Fibroblast of pulmonary artery (primary cell): ENCODE measurements around the gene SMPD1.

ENCODE experiments used
- DNase-seq: peaks from one replicate; pipeline ENCODE4 v3.0.0-alpha.2; 2010; ENCODE audit warnings: low read depth
- H3K4me3 ChIP-seq: replicated peaks from 2 replicates; pipeline ENCODE4 v1.5.1; 2011; ENCODE audit warnings: low read depth, mild to moderate bottlenecking, control low read depth, low read length, moderate library complexity
- TF ChIP-seq, protein P1 (sequence below): IDR thresholded peaks from 2 replicates; pipeline ENCODE4 v1.5.1; 2011; ENCODE audit warnings: mild to moderate bottlenecking, control low read depth, low read length, inconsistent platforms; ENCODE audit errors: missing control alignments

SMPD1 gene

DNA sequence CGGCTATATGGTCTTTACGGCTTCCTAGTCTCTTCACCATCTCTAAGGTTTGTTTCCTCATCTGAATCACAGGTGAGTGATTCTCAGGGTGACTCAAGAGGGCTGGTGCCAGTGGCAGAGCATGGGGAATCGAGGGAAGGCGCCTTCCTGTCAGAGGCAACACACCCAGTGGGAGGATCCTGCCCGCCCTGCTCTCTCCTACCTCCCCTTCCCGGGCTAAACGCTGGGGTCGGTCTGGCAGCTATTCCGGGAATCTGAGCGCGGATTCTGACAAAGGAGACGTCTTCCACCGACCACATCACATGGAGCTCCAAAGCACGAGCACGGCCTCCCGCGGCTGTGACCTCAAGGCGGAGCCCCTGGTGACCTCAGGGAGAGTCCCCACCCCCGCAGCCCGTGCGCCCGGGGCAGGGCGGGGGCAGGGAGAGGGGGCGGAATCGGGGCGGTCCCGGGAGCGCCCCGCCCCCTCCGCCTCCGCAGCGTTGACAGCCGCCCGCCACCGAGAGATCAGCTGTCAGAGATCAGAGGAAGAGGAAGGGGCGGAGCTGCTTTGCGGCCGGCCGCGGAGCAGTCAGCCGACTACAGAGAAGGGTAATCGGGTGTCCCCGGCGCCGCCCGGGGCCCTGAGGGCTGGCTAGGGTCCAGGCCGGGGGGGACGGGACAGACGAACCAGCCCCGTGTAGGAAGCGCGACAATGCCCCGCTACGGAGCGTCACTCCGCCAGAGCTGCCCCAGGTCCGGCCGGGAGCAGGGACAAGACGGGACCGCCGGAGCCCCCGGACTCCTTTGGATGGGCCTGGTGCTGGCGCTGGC, at the start of gene SMPD1:
SMPD1 (plus strand) TSS at position 570 of the 813 bp plus-strand sequence; CDS start at position 695, 125 bp downstream.
- DNase-seq: peak; percentile 83
- TF ChIP-seq, protein P1, sequence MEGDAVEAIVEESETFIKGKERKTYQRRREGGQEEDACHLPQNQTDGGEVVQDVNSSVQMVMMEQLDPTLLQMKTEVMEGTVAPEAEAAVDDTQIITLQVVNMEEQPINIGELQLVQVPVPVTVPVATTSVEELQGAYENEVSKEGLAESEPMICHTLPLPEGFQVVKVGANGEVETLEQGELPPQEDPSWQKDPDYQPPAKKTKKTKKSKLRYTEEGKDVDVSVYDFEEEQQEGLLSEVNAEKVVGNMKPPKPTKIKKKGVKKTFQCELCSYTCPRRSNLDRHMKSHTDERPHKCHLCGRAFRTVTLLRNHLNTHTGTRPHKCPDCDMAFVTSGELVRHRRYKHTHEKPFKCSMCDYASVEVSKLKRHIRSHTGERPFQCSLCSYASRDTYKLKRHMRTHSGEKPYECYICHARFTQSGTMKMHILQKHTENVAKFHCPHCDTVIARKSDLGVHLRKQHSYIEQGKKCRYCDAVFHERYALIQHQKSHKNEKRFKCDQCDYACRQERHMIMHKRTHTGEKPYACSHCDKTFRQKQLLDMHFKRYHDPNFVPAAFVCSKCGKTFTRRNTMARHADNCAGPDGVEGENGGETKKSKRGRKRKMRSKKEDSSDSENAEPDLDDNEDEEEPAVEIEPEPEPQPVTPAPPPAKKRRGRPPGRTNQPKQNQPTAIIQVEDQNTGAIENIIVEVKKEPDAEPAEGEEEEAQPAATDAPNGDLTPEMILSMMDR: no peak
- H3K4me3 ChIP-seq: peak within 1 kb of the TSS; percentile 76

DNA sequence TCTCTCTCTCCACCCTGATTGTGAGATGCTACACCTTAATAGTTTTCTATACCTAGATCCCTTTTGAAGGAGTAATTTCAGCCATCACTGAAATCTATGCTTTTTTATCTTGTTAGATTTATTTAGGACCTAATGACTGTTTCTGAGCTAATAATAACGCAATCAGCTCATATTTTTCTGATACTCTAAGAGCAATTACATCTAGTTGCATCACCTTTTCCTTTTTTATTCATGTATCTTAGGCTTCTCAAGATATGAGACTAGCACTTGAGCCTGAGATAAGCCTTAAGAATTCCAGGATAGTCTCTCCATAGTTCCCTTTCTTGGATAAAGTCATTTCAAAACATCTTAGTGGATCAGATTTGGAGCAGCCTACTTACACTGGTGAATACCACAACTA, 44.9 kb upstream of the SMPD1 start:
- TF ChIP-seq, protein P1: no peak
- no peak overlapping the region for H3K4me3 ChIP-seq
- DNase-seq: no peak

DNA sequence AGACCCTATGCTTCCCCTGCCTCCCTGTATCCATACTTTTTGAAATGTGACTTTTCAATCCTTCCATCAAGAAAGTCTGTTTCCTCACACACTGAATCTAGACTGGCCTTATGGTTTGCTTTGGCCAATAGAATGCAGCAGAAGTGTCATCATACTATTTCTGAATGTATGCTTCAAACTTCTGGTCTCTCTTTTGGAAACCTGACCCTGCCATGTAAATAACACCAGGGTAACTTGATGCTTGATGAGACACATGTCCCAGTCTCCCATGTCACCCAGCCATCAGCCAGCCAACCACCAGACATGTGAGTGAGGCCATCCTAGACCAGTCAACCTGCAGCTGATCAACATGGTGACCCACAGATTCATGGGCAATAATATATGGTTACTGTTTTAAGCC, 40.2 kb upstream of the SMPD1 start:
- DNase-seq: no peak
- TF ChIP-seq, protein P1: no peak
- H3K4me3 ChIP-seq: no peak overlapping the region

DNA sequence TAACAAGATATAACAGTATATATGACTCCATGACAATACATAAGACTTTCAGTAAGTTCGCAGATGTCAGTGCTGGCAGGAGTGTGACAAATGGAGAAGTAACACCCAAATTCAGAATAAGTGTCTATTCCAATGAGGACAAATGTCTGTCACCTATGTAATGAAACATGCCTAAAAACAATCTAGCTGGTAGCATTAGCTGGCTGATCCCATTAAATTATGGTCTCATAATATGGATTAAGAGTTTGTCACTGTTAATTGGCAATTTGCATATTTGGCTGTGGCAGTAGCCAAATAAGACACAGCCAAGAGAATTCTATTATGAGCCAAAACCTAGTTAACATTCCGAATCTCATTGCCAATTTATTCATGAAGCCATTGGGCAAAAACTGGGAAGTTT, 39.8 kb upstream of the SMPD1 start:
- TF ChIP-seq, protein P1: no peak
- no peak for DNase-seq
- no peak overlapping the region for H3K4me3 ChIP-seq

DNA sequence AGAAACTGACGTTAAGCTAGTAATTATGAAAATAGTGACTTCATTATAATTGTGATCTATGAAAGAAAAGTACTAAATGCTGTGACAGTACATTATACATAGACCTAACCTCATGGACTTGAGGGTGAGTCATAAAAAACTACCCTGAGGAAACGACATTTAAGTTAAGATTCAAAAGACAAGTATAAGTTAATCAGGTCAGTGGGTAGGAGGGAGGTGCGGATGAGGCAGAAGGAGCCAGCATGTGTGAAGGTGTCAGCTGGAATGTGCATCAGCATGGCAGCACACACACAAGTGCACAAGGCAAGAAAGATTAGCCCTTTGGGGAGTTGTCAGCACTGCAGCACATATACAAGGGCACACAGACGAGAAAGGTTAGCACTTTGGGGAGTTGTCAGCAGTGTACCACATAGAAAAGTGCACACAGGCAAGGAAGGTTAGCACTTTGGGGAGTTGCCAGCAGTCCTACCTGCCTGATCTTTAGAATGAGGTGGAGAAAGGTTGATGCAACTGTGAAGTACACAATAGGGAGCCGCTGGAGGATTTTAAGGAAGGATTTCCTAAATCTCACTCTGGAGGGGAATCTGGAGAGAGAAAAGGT, 38.4 kb upstream of the SMPD1 start:
- no peak overlapping the region for H3K4me3 ChIP-seq
- DNase-seq: no peak
- TF ChIP-seq, protein P1: no peak

DNA sequence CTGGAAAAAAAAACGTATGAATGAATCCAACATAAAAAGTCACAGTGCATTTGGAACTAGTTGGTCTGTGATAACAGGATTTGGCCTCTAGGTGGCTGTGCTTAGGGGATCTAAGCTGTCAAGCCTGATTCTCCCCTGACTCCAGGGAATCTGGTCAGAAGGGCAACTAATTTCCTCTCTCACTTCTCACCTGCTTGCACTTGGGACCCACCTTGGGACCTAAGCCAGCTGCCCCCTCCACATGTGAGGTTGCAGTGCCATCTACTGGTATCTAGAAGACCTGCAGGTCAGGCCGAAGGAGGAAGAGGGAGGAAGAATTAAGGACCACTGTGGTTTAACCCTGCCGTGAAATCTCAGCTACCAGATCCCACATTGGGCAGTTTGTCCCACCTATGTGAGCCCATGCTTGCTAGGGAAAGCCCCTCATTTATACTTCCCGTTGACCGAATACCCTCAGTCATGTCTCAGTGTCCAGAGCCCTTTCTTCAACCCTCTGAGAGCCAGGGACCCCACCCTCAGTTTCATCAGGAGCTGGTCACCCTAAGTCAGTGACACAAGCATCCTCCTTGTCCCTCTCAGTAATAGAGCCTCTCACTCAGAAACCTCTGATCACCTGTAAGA, 36.8 kb upstream of the SMPD1 start:
- TF ChIP-seq, protein P1: peak; percentile 94

More for the DNA sequence above, 36.8 kb upstream of the SMPD1 start:
- peak; percentile 53 for DNase-seq
- H3K4me3 ChIP-seq: no peak overlapping the region
